Aorta (tissue), 5 donors: ENCODE data around the gene OSBPL5. TPM values are rescaled to one million over a fixed set of nuclear protein-coding genes. Genes with fewer than 3 reads are reported as not detected.

Experiments used
- ATAC-seq: fragments of 200-7000 bp; cut with Tn5 transposase; one replicate; pipeline ENCODE4 v1.9.1; 2022; ENCODE audit warnings: moderate library complexity; ENCODE audit not compliant: low FRiP score
- DNase-seq, 2 donors: peaks; one replicate each; pipeline ENCODE4 v3.0.0-alpha.2; 2020
- H3K27ac ChIP-seq, 2 donors: one replicate each; pipeline ENCODE4 v1.5.1; 2013; ENCODE audit warnings: low read length in 2 of 2, mild to moderate bottlenecking in 2 of 2, moderate library complexity in 2 of 2, control low read depth in 1 of 2, inconsistent platforms in 1 of 2, low read depth in 1 of 2
- H3K27me3 ChIP-seq, 2 donors: one replicate each; pipeline ENCODE4 v1.6.1; 2013; ENCODE audit warnings: control low read depth in 1 of 2, low read length in 1 of 2, mild to moderate bottlenecking in 1 of 2, moderate library complexity in 1 of 2; ENCODE audit not compliant: insufficient read depth in 2 of 2, control insufficient read depth in 1 of 2
- H3K36me3 ChIP-seq, 2 donors: one replicate each; pipeline ENCODE4 v1.6.1; 2013; ENCODE audit warnings: control low read depth in 1 of 2, low read length in 1 of 2, mild to moderate bottlenecking in 1 of 2; ENCODE audit not compliant: insufficient read depth in 2 of 2, control insufficient read depth in 1 of 2
- H3K4me1 ChIP-seq, 2 donors: one replicate each; pipeline ENCODE4 v1.6.1; 2013; ENCODE audit warnings: low read length in 2 of 2, control low read depth in 1 of 2, mild to moderate bottlenecking in 1 of 2, moderate library complexity in 1 of 2; ENCODE audit not compliant: insufficient read depth in 2 of 2, control insufficient read depth in 1 of 2
- H3K4me3 ChIP-seq, 2 donors: one replicate each; pipeline ENCODE4 v1.5.1; 2013; ENCODE audit warnings: low read length in 2 of 2, control low read depth in 1 of 2, mild to moderate bottlenecking in 1 of 2
- H3K9me3 ChIP-seq: one replicate; pipeline ENCODE4 v1.6.1; 2013; ENCODE audit warnings: mild to moderate bottlenecking, low read length; ENCODE audit not compliant: control insufficient read depth
- WGBS, 2 donors: extraction: QIAGEN DNeasy Blood & Tissue Kit; methylation state at CpG; one replicate each; pipeline ENCODE4 v1.1.7; 2013; 5-methylcytosine and 5-hydroxymethylcytosine counted together
- intact Hi-C, 2 donors: fragments of 100-400 bp; cut with DNase I; formaldehyde crosslinking; loops; one replicate each; pipeline versions ENCODE4 v1.14.2 to v1.15.0; 2022
- polyA plus RNA-seq, 2 donors: library from polyadenylated mRNA; stranded (reverse); fragments of 200-250 nt; gene quantifications; one replicate each; pipeline ENCODE4 v1.2.3, GENCODE V29; 2013
- total RNA-seq, 2 donors: library from RNA; stranded (reverse); fragmentation: NEBNext Ultra II Directional; extraction: Animal tissue kit (Norgen Biotek cat#: 25700); gene quantifications; one replicate each; pipeline ENCODE4 v1.2.1, GENCODE V29; 2021
- donor health status: healthy with polysubstance abuse.
- donor health status: Bipolar disorder and iron deficiency.
- donor health status: DM: no; HTN: no; CAD: no.
- donor health status: DM: no; HTN: no; CAD: no.
- donor health status: DM: yes; HTN: yes; CAD: no.

Gene OSBPL5
- total and polyA plus RNA-seq, 4 donors: 11.9 to 69.1 (median 56.2) TPM

DNA sequence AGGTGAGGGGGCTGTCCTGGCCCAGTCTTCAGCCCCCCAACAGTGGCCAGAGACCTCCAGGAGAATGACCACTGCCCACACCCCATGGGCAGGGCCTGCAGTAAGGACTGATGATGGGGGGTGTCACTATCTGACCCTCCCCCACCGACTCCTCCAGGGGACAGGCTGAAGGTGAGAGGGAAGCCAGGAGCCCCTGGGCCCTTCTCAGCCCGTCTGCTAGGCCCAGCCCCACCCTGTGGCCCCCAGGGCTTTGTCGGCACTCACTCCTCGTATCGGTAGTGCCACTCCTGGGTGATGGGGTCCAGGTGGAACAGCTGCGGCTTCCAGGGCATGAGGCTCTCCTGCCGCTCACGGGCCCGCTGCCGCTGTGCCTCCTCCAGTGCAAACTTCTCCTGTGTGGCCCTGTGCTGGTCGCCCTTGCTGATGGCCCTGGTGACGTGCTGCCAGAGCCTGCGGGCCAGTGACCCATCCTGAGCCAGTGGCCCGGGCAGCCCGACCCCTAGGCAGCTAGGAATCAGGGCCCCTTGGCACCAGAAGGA lies 72.4 kb downstream of the OSBPL5 start:
- H3K36me3 ChIP-seq: peaks cover 0 to 2% of the 10 kb centered on the region in 2 donors
- no peaks in the 10 kb centered on the region for H3K9me3 ChIP-seq
- H3K4me3 ChIP-seq: no peak overlapping the region
- H3K4me1 ChIP-seq: no peaks in the 10 kb centered on the region
- 84% methylated on average over 15 of the region's 15 CpGs for WGBS, 2 donors
- peak in 1 of 2 donors; percentile 67 for DNase-seq
- no peaks in the 10 kb centered on the region for H3K27me3 ChIP-seq
- intact Hi-C loops: loop anchor here (2.0 to 10.0 kb wide), 4 partner anchors 55 to 558 kb away; partner anchors contain the start of gene MRGPRG (in 1 of the 2)
- no peak overlapping the region for H3K27ac ChIP-seq
- no peak for ATAC-seq

DNA sequence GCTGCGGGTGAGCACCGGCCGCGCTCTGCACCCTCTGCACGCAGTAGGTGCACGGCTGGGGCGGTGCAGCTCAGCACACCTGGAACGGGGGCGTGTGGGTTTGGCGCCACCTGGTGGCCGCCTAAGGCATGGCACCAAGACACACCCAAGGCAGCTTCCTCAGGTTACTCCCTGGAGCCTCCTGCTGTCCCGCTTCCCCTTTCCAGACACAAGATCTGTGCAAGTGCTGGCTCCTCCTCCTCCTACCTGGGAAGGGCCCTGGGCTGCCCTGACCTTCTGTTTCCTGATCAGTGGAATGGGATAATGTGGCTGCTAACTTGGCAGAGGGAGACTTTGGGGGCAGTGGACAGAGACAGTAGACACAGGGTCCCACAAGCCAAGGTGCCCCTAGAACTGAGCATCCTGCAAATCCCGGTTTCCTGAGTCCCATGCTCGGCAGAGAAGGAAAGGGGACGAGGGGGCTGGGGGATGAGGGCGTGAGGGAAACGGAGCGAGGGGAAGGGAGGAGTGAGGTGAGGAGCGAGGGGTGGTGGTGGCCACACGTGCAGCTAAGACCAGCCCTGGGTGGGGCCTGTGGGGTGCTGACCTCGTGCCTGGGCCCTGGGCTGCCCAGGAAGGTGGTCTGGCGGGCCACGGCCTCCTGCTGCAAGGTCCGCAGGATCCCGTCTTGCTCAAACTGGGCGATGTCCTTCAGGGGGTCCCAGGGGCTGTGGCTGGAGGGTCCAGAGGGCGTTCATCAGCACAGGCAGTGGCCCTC lies 73.1 kb downstream of the OSBPL5 start:
- Histone ChIP-seq H3K36me3 (peaks cover 0 to 2% of the 10 kb centered on the region in 2 donors), H3K27ac (no peak overlapping the region), H3K4me1 (no peaks in the 10 kb centered on the region), H3K27me3 (no peaks in the 10 kb centered on the region), H3K9me3 (no peaks in the 10 kb centered on the region), H3K4me3 (no peak overlapping the region)
- intact Hi-C loops: loop anchor here (2.0 to 10.0 kb wide), 5 partner anchors 55 to 557 kb away; partner anchors contain the start of gene MRGPRG (in 1 of the 2)
- ATAC-seq: peak; percentile 72
- peak; percentile 44 to 89 for DNase-seq
- WGBS, 2 donors: 42 to 43% methylated on average over 27 of the region's 27 CpGs

DNA sequence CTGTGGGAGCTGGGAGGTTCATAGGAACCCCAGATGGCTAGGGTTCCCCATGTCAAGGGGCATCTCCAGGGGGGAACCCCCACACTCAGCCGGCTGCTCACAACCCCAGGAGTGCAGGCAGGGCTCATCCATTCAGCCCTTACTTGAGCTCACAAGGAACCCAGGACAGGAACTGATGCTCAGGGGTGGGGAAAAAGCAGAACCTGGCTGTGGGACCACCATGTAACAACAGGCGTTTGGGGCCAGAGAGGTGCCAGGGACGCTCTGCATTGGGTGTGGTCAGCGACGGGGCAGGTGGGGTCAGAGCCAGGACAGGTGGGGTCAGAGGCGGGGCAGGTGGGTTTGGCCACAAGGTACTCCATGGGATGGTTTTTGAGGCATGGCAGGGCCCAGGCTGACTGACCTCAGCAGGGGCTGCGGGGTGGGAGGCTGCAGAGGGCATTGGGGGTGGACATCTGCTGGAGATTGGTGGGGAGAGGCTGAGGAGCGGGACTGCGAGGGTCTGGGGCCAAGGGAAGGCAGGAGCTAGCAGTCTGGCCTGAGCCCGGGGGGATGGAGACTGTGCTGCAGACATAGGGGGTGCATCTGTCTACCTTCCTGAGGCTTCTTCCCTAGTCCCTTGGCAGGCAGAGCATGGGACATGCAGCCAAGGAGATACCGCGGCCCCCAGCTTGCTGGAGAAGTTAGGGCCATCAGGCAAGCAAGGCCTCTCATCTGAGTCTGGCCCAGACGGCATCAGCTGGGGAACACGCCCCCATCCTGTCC lies 73.8 kb downstream of the OSBPL5 start:
- intact Hi-C loops: loop anchor here (2.0 to 10.0 kb wide), 4 partner anchors 54 to 556 kb away; partner anchors contain the start of gene MRGPRG (in 1 of the 2)
- Histone ChIP-seq H3K4me3 (no peak overlapping the region), H3K36me3 (peaks cover 0 to 2% of the 10 kb centered on the region in 2 donors), H3K27ac (no peak overlapping the region), H3K4me1 (no peaks in the 10 kb centered on the region), H3K27me3 (no peaks in the 10 kb centered on the region), H3K9me3 (no peaks in the 10 kb centered on the region)
- WGBS, 2 donors: 74 to 82% methylated on average over 12 to 14 of the region's 14 CpGs
- DNase-seq (peak; percentile 66 to 68), ATAC-seq (no peak)

DNA sequence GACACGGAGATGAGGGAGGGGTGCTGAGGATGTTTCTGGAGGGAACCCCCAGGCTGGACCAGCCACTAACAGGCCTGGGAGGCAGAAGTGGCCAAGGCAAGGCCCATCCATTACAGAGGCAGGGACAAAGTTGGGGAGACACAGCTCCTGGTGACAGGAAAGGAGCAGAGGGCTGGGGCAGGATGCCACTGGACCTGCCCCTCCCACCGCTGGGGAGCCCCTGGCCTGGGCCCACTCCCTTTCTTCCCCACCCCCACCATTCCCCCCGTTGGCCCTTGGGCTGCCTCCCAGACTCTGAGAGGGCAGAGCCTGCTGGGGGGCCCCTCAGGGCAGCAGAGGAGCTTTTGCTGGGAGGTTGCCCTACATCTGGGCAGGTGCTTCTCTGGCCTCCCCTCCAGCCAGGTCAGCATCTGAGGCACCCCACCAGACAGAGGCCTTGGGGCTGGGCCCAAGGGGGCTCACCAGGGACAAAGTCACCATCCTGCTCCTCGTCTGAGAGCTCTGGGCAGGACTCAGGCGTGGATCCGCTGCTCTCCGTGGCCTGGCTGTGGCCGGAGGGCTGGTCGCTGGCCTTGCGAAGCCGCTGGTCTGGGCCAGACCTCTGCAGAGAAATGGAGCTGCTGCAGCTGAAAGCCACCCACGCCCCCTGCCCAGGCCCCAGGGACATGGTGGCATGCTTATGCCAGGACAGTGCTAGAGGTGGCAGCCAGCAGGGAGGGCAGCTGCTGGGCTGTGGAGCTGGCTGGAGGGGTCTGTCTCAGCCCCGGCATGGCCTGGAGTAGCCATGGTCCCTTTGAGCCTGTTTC lies 74.8 kb downstream of the OSBPL5 start:
- intact Hi-C loops: loop anchor here (2.0 to 10.0 kb wide), 4 partner anchors 53 to 555 kb away; partner anchors contain the start of gene MRGPRG (in 1 of the 2)
- no peak overlapping the region for H3K27ac ChIP-seq
- H3K4me1 ChIP-seq: no peaks in the 10 kb centered on the region
- WGBS, 2 donors: 87 to 88% methylated on average over 13 of the region's 13 CpGs
- ATAC-seq (no peak), DNase-seq (peak in 1 of 2 donors; percentile 70)
- peaks cover 0 to 2% of the 10 kb centered on the region in 2 donors for H3K36me3 ChIP-seq
- H3K9me3 ChIP-seq: no peaks in the 10 kb centered on the region
- H3K4me3 ChIP-seq: no peak overlapping the region
- no peaks in the 10 kb centered on the region for H3K27me3 ChIP-seq

DNA sequence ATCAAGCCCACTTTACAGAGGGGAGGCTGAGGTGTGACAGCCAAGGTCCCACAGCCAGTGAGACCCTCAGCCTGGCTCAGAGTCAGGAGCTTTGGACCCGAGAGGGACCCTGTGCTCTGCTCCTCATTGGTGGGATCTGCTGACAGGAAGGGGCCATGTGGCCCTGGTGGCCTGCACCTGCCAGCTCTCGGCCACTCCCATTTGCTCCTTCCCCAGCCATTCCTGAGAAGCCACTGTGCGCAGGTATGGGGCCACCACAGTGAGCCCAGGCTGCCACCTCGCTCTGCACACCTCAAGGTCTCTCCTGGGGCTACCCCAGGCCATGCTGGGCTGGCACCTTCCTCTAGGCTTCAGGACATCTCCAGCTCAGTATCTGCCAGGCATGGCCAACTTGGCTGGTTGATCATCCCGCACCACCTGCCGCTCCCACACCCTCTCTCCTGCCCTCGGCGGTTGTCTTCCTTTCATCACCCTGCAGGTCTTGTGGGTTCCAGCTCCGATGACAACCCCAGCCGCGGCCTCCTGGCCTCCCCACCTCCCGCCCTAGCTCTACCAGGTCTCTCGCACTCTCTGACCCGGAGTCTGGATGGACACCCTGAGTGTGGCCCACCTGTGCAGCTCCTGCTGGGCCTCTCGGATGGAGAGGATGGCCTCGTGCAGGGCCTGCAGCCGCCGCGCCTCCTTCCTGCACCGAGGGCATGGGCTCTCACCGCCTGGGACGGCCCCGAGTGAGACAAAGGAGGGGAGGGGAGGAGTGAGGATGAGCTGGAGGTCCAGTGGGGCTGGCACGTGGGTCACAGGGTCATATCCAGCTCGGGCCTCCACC lies 75.7 kb downstream of the OSBPL5 start:
- H3K36me3 ChIP-seq: peaks cover 0 to 2% of the 10 kb centered on the region in 2 donors
- DNase-seq (peak in 1 of 2 donors; percentile 62), ATAC-seq (no peak)
- H3K9me3 ChIP-seq: no peaks in the 10 kb centered on the region
- intact Hi-C loops: loop anchor here (2.0 to 10.0 kb wide), 4 partner anchors 52 to 555 kb away; partner anchors contain the start of gene MRGPRG (in 1 of the 2)
- no peak overlapping the region for H3K4me3 ChIP-seq
- 88 to 89% methylated on average over 24 to 25 of the region's 25 CpGs for WGBS, 2 donors
- H3K4me1 ChIP-seq: no peaks in the 10 kb centered on the region
- H3K27me3 ChIP-seq: no peaks in the 10 kb centered on the region
- no peak overlapping the region for H3K27ac ChIP-seq

DNA sequence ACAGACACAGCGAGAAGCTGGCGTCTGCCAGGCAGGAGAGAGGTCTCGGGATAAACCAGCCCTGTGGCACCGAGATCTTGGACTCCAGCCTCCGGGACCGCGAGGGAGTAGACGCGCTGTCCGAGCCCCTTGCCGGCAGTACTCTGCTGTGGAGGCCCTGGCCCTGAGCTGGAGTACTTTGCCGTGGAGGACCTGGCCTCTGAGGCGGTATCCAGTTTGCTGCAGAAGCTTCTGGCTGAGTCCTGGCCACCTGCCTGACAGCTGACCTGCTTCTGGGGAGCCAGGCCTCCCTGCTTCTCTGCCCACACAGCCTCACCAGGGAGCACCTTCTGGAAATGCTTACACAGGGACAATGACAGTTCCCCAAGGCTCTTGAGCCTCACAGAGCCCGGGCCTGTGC lies 76.3 kb downstream of the OSBPL5 start:
- ATAC-seq: no peak
- intact Hi-C loops: no loop called here
- Histone ChIP-seq H3K36me3 (peaks cover 0 to 2% of the 10 kb centered on the region in 2 donors), H3K27ac (no peak overlapping the region), H3K9me3 (no peaks in the 10 kb centered on the region), H3K4me3 (no peak overlapping the region), H3K27me3 (no peaks in the 10 kb centered on the region), H3K4me1 (no peaks in the 10 kb centered on the region)
- WGBS, 2 donors: 83 to 84% methylated on average over 14 of the region's 14 CpGs
- DNase-seq: peak in 1 of 2 donors; percentile 58

DNA sequence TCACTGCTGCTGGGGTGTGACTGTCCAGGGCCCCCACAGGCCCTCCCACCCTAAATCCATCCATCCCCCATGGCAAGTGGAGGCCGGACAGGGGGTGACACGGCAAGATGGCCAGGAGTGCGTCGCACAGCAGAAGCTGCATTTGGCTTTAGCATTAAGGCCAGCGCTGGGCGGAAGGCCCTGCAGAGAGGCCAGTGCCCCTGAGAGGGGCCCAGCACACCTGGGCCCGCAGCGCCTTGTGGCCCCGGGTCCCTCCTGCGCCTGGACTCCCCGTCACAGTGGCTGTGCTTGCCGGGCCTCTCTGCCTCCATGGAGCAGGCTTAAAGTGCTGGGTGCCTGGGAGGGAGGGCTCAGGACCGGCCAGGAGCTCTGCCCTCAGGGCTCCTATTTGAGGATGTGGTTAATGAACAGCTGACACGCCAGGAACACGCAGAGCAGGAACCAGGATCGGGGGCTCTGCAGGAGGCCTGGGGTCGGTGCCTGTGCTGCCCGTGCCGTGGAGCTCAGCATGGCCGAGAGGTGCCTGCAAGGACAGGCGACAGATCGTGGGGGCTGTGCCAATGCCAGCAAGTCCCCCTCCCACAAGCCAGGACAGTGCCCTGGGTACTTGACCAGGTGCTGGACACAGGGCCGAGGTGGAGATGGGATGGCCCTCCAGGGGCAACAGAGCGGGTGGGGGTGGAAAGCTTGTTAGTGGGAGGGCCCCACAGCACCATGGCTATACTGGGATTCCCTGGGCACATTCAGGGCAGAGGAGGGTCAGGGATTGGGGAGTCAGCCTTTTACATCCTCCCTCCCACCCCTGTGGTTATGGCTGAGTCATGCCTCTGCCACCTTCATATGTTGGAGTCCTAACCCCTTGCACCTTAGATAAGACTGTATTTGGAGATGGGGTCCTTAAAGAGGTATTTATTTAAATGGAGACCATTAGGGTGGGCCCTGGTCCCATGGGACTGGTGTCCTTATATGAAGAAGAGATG lies 77.0 kb downstream of the OSBPL5 start:
- H3K27me3 ChIP-seq: no peaks in the 10 kb centered on the region
- no peaks in the 10 kb centered on the region for H3K4me1 ChIP-seq
- peaks cover 0 to 2% of the 10 kb centered on the region in 2 donors for H3K36me3 ChIP-seq
- 77 to 79% methylated on average over 24 of the region's 24 CpGs for WGBS, 2 donors
- DNase-seq (peak in 1 of 2 donors; percentile 70), ATAC-seq (no peak)
- H3K4me3 ChIP-seq: no peak overlapping the region
- no peaks in the 10 kb centered on the region for H3K9me3 ChIP-seq
- H3K27ac ChIP-seq: no peak overlapping the region
- intact Hi-C loops: no loop called here
